Progenitor cell of endocrine pancreas (in vitro differentiated cells): ENCODE data around the gene OSBPL7. TPM values are rescaled to one million over a fixed set of nuclear protein-coding genes. Genes with fewer than 3 reads are reported as not detected.
A peak's percentile ranks its signal among the peaks of the same experiment; 100 is the strongest.

Experiments
- DNase-seq: peaks from one replicate; pipeline ENCODE4 v3.0.0; 2021; ENCODE audit warnings: low spot score; ENCODE audit not compliant: unreplicated experiment
- H3K27ac Mint-ChIP-seq: 2 replicates; pipeline ENCODE4 v1.8.0; 2021; ENCODE audit warnings: mild to moderate bottlenecking, moderate library complexity, mixed read lengths
- H3K27me3 Mint-ChIP-seq: 2 replicates; pipeline ENCODE4 v1.8.0; 2021; ENCODE audit warnings: mixed read lengths
- H3K36me3 Mint-ChIP-seq: 2 replicates; pipeline ENCODE4 v1.8.0; 2022; ENCODE audit warnings: mixed read lengths; ENCODE audit not compliant: insufficient read depth
- H3K4me1 Mint-ChIP-seq: 2 replicates; pipeline ENCODE4 v1.8.0; 2021; ENCODE audit warnings: low read depth, mixed read lengths
- H3K4me3 Mint-ChIP-seq: 2 replicates; pipeline ENCODE4 v1.8.0; 2021; ENCODE audit warnings: low read depth, mild to moderate bottlenecking, moderate library complexity, mixed read lengths
- H3K9me3 Mint-ChIP-seq: 2 replicates; pipeline ENCODE4 v1.8.0; 2021; ENCODE audit warnings: low read depth, mixed read lengths
- CTCF ChIP-seq: fragments of 200-600 bp; sonication (generic); IDR thresholded peaks from one replicate; pipeline ENCODE4 v1.5.0; 2021; ENCODE audit warnings: antibody characterized with exemption, mild to moderate bottlenecking; ENCODE audit not compliant: unreplicated experiment
- total RNA-seq: library from RNA; stranded (reverse); gene quantifications from 2 replicates; pipeline ENCODE4 v1.2.1, GENCODE V29; 2021

OSBPL7 gene
- total RNA-seq, 1 donor from 2014 or later: 20.5 TPM

- no peaks in the 10 kb centered on the region for H3K4me1 Mint-ChIP-seq
- H3K27ac Mint-ChIP-seq: no peak overlapping the region
- no peaks in the 10 kb centered on the region for H3K36me3 Mint-ChIP-seq
- DNase-seq: no peak
- H3K4me3 Mint-ChIP-seq: no peak overlapping the region
- peaks cover 63% of the 10 kb centered on the region for H3K27me3 Mint-ChIP-seq
- no peak for TF ChIP-seq CTCF
- no peaks in the 10 kb centered on the region for H3K9me3 Mint-ChIP-seq
Observed at GRCh38 chr17:47866941-47867340, 45.3 kb upstream of the OSBPL7 start.

GRCh38 chr17:47864791-47865216 lies 43.2 kb upstream of the OSBPL7 start:
- Mint-ChIP-seq H3K4me1 (no peaks in the 10 kb centered on the region), H3K36me3 (no peaks in the 10 kb centered on the region), H3K9me3 (no peaks in the 10 kb centered on the region), H3K27ac (no peak overlapping the region), H3K4me3 (no peak overlapping the region), H3K27me3 (peaks cover 49% of the 10 kb centered on the region)
- DNase-seq: no peak
- TF ChIP-seq CTCF: no peak

GRCh38 chr17:47862621-47863440 lies 41.2 kb upstream of the OSBPL7 start:
- DNase-seq: no peak
- H3K4me3 Mint-ChIP-seq: no peak overlapping the region
- H3K36me3 Mint-ChIP-seq: no peaks in the 10 kb centered on the region
- no peaks in the 10 kb centered on the region for H3K4me1 Mint-ChIP-seq
- H3K27ac Mint-ChIP-seq: no peak overlapping the region
- no peak for TF ChIP-seq CTCF
- no peaks in the 10 kb centered on the region for H3K9me3 Mint-ChIP-seq
- peaks cover 52% of the 10 kb centered on the region for H3K27me3 Mint-ChIP-seq

GRCh38 chr17:47860386-47860785 lies 38.8 kb upstream of the OSBPL7 start:
- no peak overlapping the region for H3K4me3 Mint-ChIP-seq
- H3K36me3 Mint-ChIP-seq: no peaks in the 10 kb centered on the region
- no peaks in the 10 kb centered on the region for H3K4me1 Mint-ChIP-seq
- DNase-seq: no peak
- peaks cover 52% of the 10 kb centered on the region for H3K27me3 Mint-ChIP-seq
- no peaks in the 10 kb centered on the region for H3K9me3 Mint-ChIP-seq
- H3K27ac Mint-ChIP-seq: no peak overlapping the region
- TF ChIP-seq CTCF: no peak

GRCh38 chr17:47857551-47858455 lies 36.2 kb upstream of the OSBPL7 start:
- TF ChIP-seq CTCF: no peak
- no peak for DNase-seq
- peaks cover 68% of the 10 kb centered on the region for H3K27me3 Mint-ChIP-seq

More at GRCh38 chr17:47857551-47858455, 36.2 kb upstream of the OSBPL7 start:
- no peaks in the 10 kb centered on the region for H3K9me3 Mint-ChIP-seq
- H3K4me3 Mint-ChIP-seq: no peak overlapping the region
- H3K27ac Mint-ChIP-seq: peak overlapping the region; percentile 8
- H3K4me1 Mint-ChIP-seq: no peaks in the 10 kb centered on the region
- no peaks in the 10 kb centered on the region for H3K36me3 Mint-ChIP-seq
